HG02571 (cell line): Measurements from ENCODE around the gene TPH2.

Experiments used
- ATAC-seq: cut with Tn5 transposase; IDR thresholded peaks from one replicate; pipeline ENCODE4 v1.9.1; 2021; ENCODE audit warnings: mild to moderate bottlenecking, moderate library complexity; ENCODE audit not compliant: unreplicated experiment

Gene TPH2

DNA sequence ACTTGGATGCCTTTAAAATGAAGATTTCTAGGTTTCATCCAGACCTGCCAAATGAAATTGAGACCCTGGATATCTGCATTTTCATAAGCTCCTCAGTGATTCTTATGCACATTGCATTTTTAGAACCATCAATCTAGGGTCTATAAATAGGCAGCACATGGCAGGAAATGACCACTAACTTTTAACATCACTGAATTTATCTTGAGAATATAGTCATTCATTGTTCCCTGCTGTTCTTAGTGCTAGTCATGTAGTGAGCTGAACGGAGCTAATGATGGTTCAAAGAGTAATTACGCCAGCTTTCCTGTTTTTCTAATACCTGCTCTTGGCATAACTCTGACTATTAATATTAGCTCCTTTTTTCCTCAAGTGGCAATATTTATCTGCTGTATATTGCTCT, 91.6 kb downstream of the TPH2 start:
- ATAC-seq, result no peak

DNA sequence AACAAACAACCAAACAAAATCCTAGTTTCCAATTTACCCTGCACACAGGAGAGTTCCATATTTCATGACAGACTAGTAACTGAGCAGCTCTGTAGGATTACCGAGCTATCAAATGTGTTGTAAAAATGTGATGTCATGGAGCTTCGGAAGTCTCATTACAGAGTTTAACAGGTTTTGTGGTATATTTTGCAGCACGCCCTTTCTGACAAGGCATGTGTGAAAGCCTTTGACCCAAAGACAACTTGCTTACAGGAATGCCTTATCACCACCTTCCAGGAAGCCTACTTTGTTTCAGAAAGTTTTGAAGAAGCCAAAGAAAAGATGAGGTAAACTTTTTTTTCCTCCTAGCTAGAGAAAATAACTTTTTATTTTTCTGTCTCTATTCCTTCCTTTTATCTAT, 92.4 kb downstream of the TPH2 start:
- no peak for ATAC-seq

DNA sequence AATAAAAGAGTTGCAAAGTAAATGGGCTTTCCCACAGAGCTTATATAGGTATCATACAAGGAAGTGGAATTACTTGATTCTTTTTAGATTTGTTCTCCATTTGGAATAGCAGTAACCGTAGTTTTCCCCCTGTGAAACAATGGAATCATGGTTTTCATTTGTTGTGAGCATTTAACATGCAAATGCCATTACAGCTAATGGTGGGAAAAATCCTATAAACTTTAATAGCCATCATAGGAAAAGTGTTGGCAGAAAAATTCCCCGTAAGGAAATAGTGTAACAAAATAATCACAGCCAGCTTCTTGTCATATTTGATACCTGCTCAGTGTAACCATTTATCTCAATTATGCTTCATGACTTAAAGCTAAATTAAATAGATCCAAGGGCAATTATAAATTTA, 95.3 kb downstream of the TPH2 start:
- no peak for ATAC-seq

DNA sequence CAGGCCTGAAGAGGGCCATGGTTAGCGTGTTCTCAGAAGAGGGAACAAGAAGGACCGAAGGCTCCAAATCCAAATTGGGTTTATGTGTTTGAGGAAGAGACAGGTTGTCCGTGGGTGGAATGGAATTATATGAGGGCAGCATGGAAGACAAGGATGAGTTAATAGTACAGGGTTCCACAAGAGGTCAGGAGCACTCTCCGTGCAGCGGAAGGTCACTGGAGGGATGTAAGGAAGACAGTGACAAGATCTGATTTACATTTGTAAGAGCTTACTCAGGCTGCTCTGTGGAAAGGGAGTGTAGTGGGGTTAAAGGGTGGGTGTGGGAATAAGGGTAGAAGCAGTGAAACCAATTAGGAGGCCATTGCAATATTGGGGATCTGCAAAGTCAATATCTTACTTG, 97.0 kb downstream of the TPH2 start:
- ATAC-seq, result no peak

DNA sequence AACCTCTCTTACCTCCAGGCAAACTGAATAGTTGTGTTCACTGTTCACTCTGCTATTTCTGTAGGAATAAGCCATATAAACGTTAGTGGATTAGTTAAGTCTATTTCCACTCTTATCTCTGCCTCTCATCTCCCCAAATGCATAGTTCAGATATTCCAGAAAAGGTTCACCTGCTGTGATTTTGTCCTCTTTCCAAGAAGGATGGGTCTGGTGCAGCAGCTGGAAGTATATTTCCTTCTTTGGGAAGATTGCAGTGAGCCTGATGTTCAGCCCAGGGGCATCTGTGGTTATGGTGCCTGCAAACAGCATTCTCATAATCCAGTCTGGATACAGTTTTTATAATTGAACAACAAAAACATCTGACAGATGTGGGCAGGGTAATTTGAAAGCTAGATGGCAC, 97.7 kb downstream of the TPH2 start:
- no peak for ATAC-seq

DNA sequence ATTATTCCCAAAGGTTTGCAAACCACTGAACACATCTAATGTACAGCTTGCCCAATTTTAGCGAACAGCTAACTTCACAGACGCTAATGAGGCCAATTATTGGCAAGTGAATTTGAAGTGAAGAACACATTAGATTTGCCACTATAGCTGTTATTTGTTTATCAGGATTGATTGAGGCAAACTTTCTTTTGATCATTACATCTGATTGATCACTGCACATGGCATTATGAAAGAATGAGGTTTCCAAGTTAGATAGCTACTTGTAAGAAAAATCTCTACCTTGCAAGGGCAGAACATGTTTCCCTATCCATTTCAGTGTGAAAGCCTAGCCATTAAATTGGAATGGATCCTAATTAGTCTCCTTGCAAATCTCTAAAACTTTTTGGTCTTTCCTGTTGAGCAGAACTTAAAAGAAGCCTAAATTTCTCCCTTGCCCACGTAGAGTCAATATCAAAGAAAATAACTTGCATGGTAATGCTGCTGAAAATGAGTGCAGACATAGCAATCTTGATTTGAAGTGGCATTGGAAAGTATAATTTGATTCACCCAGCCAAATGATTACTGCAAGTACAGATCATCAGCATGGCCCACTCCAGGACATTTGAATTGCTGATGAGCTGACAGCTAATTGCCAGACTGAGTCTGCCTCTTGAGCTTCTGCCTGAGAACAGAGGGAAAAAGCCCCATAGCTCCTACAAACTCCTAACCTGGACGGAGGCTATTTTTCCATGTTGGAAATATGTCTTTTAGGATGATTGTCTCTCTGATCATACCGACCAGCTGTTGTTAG, 98.6 kb downstream of the TPH2 start:
- ATAC-seq, result no peak

DNA sequence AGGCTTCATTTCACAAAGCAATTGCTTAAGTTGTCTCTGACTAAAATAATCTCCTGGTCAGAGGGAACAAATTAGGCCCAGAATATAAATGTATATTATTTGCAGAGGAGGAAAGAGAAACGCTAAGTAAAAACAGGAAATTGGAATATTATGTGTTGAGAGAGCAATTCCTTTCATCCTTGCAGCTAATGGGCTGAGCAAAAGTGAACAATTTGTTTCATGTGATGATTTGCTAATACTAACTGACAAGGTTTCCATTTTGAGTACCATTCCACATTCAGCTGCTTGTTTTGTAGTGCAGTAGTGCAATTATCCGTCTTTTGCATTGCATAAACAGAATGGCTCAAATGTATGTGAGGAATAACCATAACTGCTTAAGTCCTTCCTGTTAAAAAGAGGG, 103.2 kb downstream of the TPH2 start:
- no peak for ATAC-seq

DNA sequence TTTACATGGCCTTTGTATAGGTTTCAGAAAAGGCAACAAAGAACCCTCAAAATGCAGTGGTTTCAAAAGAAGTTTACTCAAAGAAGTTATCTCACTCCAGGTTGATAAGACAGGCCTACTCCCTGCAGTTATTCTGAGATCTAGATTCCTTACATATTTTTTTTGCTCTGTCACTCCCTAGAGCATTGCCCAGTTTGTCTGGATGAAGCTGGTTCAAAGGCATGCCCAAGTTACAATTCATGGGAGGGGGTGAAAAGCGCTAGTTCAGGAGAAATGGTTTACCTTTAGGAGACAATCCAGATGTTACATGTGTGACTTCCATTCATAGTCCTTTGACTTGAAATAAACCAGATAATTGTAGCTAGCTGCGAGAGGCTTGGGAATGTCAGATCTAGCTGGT, 115.0 kb downstream of the TPH2 start:
- no peak for ATAC-seq

DNA sequence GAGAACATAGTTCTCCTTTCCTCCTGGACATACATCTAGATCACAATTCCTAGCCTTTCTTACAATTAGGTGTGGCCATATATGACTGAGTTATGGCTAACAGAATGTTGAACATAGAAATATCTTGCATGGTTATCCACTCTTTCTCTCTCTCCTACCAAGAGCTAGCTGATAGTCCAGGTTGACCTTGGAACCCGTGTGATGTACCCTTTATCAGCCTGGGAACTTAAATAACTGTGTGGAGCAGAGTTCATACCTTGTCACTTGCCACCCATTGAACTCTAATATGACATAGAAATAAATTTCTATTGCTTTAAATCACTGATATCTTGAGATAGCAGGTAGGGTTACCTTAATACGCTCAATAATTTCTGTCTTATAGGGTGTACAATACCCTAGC, 115.9 kb downstream of the TPH2 start:
- ATAC-seq, result no peak

DNA sequence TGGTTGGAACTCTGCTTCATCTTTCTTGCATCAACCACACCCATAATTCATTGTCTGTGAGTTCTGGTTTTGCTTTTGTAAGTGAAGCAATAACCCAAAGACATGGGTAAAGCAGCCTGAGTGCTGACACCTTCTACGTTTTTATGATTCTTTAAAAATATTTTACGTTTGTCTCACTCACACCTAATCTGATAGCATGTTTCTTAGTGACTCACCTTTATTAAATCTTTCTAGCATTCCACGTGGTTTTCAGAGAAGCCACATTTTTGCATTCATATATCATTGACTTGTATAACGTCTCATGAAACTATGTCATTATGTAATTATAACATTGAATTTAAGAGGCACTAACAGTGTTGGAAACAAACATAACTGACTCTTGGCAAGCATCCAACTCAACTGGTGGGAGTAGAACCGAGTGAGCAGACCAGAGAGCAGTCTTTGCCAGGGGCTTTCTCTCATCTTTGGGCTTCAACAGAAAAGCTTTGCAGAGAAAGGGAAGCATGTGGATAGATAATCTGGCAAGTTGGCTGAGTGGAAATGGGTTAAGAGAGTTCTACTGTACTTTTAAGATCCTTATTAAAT, 118.8 kb downstream of the TPH2 start:
- no peak for ATAC-seq

DNA sequence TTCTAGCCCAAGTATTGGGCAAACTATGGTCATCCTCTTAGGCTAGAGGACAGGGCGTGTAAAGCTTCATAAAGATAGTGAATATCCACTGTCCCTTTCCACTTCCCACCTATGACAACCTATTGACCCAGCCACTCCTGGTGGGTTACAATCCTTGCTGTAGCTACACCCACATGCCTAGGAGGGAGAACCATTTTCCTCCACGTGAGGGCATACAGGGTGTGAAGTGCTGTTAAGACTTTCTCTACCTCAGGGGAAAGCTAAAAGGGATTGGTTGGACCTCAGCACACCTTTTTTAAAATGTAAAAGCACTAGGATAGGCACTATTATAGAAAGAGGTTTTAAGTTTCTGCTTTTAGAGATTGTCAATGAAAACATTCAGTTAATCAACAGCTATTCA, 124.4 kb downstream of the TPH2 start:
- no peak for ATAC-seq

DNA sequence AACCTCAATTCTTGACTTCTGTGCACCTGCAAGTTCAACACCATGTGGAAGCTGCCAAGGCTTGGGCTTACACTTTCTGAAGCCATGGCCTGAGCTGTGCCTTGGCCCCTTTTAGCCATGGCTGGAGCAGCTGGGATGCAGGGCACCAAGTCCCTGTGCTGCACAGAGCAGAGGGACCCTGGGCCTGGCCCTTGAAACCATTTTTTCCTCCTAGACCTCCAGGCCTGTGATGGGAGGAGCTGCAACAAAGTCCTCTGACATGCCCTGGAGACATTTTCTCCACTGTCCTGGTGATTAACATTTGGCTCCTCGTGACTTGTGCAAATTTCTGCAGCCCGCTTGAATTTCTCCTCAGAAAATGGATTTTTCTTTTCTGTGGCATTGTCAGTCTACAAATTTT, 132.4 kb downstream of the TPH2 start:
- ATAC-seq, result no peak

DNA sequence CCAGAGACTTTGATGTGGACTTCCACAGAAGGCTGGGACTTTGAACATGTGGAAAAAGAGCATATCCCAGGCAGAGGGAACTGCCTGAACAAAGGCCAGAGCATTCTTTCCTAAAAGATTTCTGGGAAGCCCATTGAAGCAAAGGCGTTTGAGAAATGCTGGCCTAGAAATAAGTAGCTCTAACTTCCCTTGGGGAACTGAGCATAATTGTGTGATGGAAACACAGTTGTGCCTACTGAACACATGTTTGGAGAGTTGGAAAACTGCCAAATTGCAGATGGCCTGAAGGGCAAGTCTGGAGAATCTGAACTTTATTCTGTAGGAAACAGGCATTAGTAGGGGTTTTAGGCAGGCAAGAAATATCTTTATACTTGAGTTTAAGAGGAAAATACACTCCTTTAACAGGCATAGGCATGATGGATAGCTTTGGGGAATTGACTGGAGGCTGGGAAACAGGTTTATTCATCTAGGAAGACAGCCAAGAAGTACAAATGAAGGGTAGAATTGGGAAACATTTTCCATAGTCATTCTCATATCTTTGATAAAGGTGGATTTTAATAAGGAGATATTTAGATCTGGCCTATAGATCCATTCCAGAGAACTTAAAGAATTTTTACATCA, 134.1 kb downstream of the TPH2 start:
- no peak for ATAC-seq

DNA sequence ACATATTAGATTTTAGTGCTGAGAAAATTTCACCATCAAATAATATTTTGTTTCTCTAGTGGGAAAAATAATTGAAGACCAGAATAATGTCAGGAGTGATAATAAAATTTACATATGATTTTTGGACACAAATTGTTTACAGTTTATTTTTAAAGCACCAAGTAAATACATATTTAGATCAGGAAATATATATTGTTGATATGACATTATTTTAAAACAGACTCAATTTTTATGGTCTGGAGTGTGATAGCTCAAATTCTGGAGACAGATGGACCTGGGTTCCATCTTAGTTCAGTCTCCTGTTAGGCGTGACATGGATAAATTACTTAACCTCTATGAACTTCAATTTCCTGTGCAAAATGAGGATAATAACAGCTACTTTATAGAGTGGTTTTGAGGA, 135.4 kb downstream of the TPH2 start:
- no peak for ATAC-seq

DNA sequence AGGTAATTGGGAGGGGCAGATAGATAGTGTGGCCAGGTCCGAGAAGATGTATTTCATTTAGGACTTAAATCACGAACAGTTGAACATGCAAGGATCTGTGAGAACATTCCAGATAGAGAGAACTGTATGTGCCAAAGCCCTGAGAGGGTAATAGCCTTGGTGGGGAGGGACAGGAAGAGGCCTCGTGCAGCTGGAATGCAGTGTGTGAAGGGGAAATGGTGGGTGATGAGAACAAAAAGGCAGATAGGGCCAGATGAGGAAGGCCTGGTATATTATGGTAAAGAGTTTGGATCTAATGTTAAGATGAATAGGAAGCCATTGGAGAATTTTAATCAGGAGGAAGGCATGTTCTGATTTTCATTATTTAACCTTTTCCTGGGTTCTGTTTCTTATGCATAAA, 136.3 kb downstream of the TPH2 start:
- ATAC-seq, result no peak

DNA sequence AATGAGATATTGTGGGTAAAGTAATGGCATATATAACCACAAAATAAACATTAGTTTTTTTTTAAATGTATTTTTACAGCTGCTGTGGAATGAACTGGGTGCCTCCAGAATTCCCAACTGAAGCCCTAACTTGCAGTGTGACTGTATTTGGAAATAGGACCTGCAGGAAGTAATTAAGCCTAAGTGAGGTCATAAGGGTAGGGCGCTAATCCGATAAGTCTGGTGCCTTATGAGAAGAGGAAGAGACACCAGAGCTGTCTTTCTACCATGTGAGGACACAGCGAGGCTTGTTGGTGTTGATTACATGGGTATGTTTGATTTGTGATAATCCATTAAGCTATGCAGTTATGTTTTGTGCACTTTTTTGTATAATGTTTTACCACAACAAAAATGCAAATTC, 136.8 kb downstream of the TPH2 start:
- no peak for ATAC-seq

DNA sequence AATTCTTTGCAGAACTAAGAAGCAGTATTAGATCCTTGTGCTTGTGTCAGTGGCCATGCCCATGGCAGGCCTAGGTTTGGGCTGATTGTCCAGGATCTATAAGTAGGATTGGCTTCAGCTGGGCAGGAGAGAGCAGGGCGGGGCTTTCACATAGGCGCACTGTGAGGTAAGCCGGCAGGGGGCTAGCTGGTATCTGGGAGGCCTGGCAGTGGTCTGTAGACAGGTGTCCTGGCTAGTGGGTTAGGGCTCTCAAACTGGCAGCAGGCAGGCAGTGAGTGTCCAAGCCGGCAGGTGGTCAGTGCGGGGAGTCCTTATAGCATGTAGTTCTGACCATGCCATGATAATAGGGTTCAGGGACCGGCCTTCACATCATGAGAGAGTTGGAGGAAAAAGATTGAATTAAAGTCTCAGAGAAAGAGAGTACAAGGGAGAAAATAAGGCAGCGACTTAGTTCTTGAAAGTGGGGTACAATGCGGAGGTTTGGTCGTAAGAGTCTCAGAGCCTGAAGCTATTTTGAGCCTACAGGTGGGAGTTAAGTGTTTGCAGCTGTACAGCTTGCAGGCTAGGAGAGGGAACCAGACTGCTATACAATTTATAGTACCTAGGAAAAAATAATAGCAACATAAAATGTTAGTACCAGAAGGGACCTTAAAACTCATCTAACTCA, 137.4 kb downstream of the TPH2 start:
- no peak for ATAC-seq

DNA sequence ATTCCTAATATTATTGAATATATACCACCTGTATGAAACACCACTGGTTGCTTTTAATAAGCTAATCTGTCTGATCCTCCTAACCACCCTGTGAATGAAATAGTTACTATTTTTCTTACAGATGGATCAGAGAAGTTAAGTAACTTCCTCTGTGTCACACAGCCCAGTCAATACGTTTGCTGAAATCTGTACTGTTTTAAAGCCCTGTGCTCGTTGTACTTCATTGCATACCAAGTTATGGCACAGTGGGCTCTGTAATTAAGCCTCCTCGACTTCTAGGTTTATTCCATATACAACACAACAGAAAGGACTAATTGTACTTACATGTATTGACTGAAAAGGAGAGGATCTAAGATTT, 137.9 kb downstream of the TPH2 start:
- no peak for ATAC-seq

DNA sequence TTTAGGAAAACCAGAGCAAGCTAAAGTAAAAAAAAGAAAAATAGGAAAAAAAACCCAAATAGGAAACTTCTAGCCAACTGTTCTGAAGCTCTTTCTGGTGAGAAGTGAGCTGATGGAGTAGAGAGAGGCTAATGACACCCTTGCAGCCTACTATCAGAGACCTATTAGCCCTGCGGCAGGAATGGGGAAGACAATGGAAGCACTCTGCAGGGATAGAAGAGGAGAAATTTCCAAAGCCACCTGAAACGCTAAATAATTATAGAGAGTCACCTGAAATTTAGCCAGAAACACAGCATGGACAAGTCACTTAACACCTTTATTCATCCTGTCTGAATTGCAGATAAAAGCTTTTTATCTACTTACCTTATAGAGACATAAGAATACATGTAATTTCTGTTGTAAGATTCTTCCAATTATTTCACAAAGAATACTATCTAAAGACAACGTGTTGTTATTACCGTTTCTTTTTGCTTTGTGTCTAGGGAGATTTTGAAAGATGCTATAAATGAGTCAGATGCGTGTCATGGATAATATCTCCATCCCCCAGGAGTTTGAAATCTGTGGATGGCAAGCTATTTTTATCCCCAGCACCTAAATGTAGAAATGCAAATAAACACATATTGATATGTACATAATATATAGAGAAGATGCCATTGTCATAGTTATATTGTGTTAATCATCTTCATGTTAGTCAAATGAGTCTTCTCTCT, 138.6 kb downstream of the TPH2 start:
- no peak for ATAC-seq

DNA sequence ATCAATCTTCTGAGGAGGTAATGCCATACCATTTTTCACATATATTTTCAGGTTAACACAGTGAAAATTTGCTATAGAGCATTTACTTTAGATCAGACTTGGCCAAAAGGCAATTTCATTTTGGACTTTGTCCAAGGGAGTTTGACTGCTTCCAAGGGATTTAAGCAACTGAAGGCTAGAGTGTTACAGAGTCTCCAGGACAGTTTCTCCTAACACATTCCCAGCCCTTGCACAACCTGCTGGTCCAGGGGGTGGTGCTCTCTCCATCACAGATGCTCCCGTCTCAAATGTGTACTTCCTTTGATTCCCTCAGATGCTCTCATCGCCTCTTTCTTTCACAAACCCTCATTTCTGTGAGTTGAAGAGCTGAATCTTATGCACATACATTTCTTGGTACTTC, 143.1 kb downstream of the TPH2 start:
- ATAC-seq, result no peak
